ENCODE measurements around the gene RANBP3. TPM values are rescaled to one million over a fixed set of nuclear protein-coding genes. Genes with fewer than 3 reads are reported as not detected.

Gene RANBP3
- total and polyA plus RNA-seq, 4 donors, result 33.6 to 67.7 (median 54.9) TPM

- 91 to 94% methylated on average over 29 of the region's 29 CpGs for WGBS, 2 donors
Measured at GRCh38 chr19:5994405-5995165, 16.6 kb upstream of the RANBP3 start.

GRCh38 chr19:5993648-5994358, 15.9 kb upstream of the RANBP3 start:
- Histone ChIP-seq H3K27me3 (ENCODE audit: control insufficient read depth in 3 of 3, insufficient read depth in 3 of 3, low read length in 2 of 3) (no peaks in the 10 kb centered on the region), H3K4me1 (ENCODE audit: control insufficient read depth in 5 of 5, insufficient read depth in 5 of 5, low read length in 5 of 5) (peaks cover 0 to 20% (median 10%) of the 10 kb centered on the region in 5 donors), H3K9ac (ENCODE audit: insufficient read depth in 1 of 2, low read length in 2 of 2) (peak overlapping the region in 1 of 2 donors; percentile 52), H3K9me3 (ENCODE audit: control insufficient read depth in 4 of 4, insufficient read depth in 3 of 4, low read length in 3 of 4) (no peaks in the 10 kb centered on the region), H3K27ac (ENCODE audit: low read depth in 1 of 2, low read length in 1 of 2) (peak overlapping the region in 1 of 2 donors; percentile 61), H3K36me3 (ENCODE audit: control insufficient read depth in 4 of 4, insufficient read depth in 4 of 4, low read length in 4 of 4) (peaks cover 0 to 20% (median 4%) of the 10 kb centered on the region in 4 donors), H3K4me3 (no peak overlapping the region)
- TF ChIP-seq CTCF (IDR thresholded peaks at IDR 0.05; ENCODE audit: control extremely low read depth, extremely low read depth), result no peak
- no peak for ATAC-seq (ENCODE audit: insufficient read depth, low FRiP score)
- peak; percentile 76 to 88 (median 87) for DNase-seq
- WGBS, 2 donors, result 33 to 57% methylated on average over 30 of the region's 30 CpGs

More at GRCh38 chr19:5994405-5995165, 16.6 kb upstream of the RANBP3 start:
- Histone ChIP-seq H3K9ac (ENCODE audit: insufficient read depth in 1 of 2, low read length in 2 of 2) (no peak overlapping the region), H3K9me3 (ENCODE audit: control insufficient read depth in 4 of 4, insufficient read depth in 3 of 4, low read length in 3 of 4) (no peaks in the 10 kb centered on the region), H3K27ac (ENCODE audit: low read depth in 1 of 2, low read length in 1 of 2) (peak overlapping the region in 1 of 2 donors; percentile 61), H3K4me3 (no peak overlapping the region), H3K27me3 (ENCODE audit: control insufficient read depth in 3 of 3, insufficient read depth in 3 of 3, low read length in 2 of 3) (no peaks in the 10 kb centered on the region), H3K4me1 (ENCODE audit: control insufficient read depth in 5 of 5, insufficient read depth in 5 of 5, low read length in 5 of 5) (peaks cover 0 to 20% (median 10%) of the 10 kb centered on the region in 5 donors), H3K36me3 (ENCODE audit: control insufficient read depth in 4 of 4, insufficient read depth in 4 of 4, low read length in 4 of 4) (peaks cover 0 to 20% (median 8%) of the 10 kb centered on the region in 4 donors)
- DNase-seq (no peak), ATAC-seq (ENCODE audit: insufficient read depth, low FRiP score) (no peak)
- TF ChIP-seq CTCF (IDR thresholded peaks at IDR 0.05; ENCODE audit: control extremely low read depth, extremely low read depth), result no peak

- Histone ChIP-seq H3K9me3 (ENCODE audit: control insufficient read depth in 4 of 4, insufficient read depth in 3 of 4, low read length in 3 of 4) (no peaks in the 10 kb centered on the region), H3K36me3 (ENCODE audit: control insufficient read depth in 4 of 4, insufficient read depth in 4 of 4, low read length in 4 of 4) (peaks cover 0 to 20% (median 4%) of the 10 kb centered on the region in 4 donors), H3K9ac (ENCODE audit: insufficient read depth in 1 of 2, low read length in 2 of 2) (peak overlapping the region in 1 of 2 donors; percentile 55), H3K4me1 (ENCODE audit: control insufficient read depth in 5 of 5, insufficient read depth in 5 of 5, low read length in 5 of 5) (peaks cover 0 to 20% (median 10%) of the 10 kb centered on the region in 5 donors), H3K4me3 (no peak overlapping the region), H3K27ac (ENCODE audit: low read depth in 1 of 2, low read length in 1 of 2) (peak overlapping the region in 1 of 2 donors; percentile 9), H3K27me3 (ENCODE audit: control insufficient read depth in 3 of 3, insufficient read depth in 3 of 3, low read length in 2 of 3) (no peaks in the 10 kb centered on the region)
- WGBS, 2 donors, result 65 to 71% methylated on average over 13 of the region's 13 CpGs
- DNase-seq (peak in 1 of 3 donors; percentile 49), ATAC-seq (ENCODE audit: insufficient read depth, low FRiP score) (no peak)
- TF ChIP-seq CTCF (IDR thresholded peaks at IDR 0.05; ENCODE audit: control extremely low read depth, extremely low read depth), result no peak
Measured at GRCh38 chr19:5993201-5993600, 15.3 kb upstream of the RANBP3 start.

All from lung (tissue), 12 donors.